Stimulated activated CD8-positive, alpha-beta memory T cell treated with anti-CD3 and anti-CD28 coated beads, Interleukin-2, amount 100 ng/mL, for 1 hour (primary cell): Measurements from ENCODE around the gene FAM131A.

ENCODE experiments used
- DNase-seq, 2 donors: peaks; one replicate each; pipeline ENCODE4 v3.0.0-alpha.2; 2020; ENCODE audit warnings: low read depth in 2 of 2

The FAM131A gene

GRCh38 chr3:184316792-184317191, 20.6 kb upstream of the FAM131A start:
- no peak for DNase-seq

- DNase-seq = no peak
Measured at GRCh38 chr3:184317201-184317600, 20.2 kb upstream of the FAM131A start.

DNA sequence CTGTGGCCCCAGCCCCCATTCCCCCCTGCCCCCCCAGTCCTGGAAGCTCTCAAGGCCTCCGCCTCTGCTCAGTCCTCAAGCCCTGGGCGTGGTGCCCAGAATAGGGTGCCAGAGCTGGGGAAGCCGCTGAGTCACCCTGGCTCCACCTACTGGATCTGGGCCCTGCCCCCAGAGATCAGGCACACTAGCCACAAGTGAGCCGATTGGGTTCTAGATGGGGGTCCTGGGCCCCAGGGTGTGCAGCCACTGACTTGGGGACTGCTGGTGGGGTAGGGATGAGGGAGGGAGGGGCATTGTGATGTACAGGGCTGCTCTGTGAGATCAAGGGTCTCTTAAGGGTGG, 17.3 kb upstream of the FAM131A start:
- no peak for DNase-seq

DNA sequence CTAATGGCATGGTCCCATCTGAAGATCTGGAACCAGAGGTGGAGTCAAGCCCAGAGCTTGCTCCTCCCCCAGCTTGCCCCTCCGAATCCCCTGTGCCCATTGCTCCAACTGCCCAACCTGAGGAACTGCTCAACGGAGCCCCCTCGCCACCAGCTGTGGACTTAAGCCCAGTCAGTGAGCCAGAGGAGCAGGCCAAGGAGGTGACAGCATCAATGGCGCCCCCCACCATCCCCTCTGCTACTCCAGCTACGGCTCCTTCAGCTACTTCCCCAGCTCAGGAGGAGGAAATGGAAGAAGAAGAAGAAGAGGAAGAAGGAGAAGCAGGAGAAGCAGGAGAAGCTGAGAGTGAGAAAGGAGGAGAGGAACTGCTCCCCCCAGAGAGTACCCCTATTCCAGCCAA, 15.7 kb upstream of the FAM131A start:
- DNase-seq = no peak

GRCh38 chr3:184322731-184323487, 14.5 kb upstream of the FAM131A start:
- no peak for DNase-seq

- DNase-seq = no peak
Measured at GRCh38 chr3:184323696-184324095, 13.7 kb upstream of the FAM131A start.

DNA sequence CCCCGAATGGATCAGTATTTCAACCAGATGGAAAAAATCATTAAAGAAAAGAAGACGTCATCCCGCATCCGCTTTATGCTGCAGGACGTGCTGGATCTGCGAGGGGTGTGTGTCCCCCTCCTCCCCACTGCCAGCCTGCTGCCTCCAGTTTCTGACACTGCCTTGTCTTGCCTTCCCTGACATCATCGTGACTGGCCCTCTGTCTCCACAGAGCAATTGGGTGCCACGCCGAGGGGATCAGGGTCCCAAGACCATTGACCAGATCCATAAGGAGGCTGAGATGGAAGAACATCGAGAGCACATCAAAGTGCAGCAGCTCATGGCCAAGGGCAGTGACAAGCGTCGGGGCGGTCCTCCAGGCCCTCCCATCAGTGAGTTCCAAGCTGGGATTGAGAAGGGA, 12.1 kb upstream of the FAM131A start:
- no peak for DNase-seq

DNA sequence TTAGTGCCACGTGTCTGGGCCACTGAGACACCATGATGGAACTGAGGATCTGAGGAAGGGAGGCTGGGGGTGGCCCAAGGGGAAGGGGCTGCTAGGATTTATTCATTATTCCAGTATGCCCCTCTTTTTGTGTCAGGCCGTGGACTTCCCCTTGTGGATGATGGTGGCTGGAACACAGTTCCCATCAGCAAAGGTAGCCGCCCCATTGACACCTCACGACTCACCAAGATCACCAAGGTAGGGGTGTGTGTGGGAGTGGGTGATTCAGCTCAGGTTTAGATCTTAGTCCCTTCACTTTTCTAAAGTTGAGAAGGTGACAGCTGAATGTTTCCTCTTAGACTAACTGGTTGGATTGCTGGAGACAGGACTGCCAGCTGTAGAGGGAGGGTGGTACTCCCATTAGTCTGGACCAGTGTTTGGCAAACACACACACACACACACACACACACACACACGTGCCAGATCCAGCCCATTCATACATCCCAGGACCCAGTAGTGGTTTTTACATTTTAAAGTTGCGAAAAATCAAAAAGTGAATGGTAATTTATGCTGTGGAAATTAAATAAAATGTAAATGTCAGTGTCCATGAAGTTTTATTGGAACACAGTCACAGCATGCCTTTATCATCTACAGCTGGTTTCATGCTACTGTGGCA, 11.6 kb upstream of the FAM131A start:
- DNase-seq = no peak

- no peak for DNase-seq
Measured at GRCh38 chr3:184327171-184327570, 10.2 kb upstream of the FAM131A start.

GRCh38 chr3:184328516-184328915, 8.9 kb upstream of the FAM131A start:
- no peak for DNase-seq

DNA sequence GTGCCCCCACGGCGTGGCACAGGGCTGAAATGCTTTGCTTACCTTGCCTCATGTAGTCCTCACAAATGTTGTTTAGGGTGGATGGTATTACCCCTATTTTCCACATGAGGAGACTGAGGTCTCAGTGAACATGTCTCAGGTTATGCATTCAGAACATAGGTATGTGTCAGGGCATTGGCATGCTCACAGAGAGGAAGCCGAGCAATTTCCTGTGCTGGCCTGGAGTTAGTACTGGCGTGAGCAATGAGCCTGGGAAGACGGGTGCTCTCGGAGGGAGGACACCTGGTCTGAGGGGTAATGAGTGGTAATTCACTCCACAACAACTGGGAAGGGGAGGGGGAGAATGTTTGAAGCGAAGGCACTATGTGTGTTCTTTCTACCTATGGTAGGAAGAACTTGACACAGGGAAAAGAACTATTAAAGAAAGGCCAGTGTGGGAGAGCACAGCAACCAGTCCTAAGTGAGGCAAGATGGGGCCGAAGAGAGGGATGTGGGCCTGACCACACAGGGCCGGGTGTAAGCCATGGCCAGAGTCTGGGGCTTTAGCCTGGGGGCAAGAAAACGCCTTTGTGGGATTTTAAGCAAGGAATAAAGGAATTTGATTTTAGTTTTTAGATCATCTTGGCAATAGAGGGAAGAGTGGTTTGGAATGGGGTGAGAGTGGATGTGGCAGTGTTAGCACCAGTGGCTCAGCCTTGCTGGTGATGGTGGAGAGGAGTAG, 4.9 kb upstream of the FAM131A start:
- DNase-seq = no peak

DNA sequence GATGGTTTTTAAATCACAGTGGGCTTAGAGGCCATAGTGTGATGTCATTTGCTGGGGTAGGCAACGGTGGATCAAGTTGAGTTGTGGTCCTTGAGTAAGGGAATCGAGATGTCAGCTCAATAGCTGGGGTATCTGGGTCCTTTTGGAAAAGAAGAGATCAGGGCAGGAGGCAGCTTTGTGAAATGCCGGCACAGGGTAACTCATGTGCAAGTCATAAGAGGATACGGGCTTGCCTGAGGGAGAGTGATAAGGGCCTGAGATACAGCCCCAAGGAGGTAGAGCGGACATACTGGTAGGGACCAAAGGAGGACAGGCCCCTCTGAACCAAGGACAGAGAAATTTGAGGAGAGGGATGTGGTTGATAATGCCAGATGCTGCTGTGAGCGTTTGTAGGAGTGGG, 4.2 kb upstream of the FAM131A start:
- no peak for DNase-seq

GRCh38 chr3:184333700-184334099, 3.7 kb upstream of the FAM131A start:
- no peak for DNase-seq

GRCh38 chr3:184334470-184335158, 2.8 kb upstream of the FAM131A start:
- peak in 1 of 2 donors; percentile 11 for DNase-seq

- no peak for DNase-seq
Measured at GRCh38 chr3:184335291-184335660, 2.1 kb upstream of the FAM131A start.

DNA sequence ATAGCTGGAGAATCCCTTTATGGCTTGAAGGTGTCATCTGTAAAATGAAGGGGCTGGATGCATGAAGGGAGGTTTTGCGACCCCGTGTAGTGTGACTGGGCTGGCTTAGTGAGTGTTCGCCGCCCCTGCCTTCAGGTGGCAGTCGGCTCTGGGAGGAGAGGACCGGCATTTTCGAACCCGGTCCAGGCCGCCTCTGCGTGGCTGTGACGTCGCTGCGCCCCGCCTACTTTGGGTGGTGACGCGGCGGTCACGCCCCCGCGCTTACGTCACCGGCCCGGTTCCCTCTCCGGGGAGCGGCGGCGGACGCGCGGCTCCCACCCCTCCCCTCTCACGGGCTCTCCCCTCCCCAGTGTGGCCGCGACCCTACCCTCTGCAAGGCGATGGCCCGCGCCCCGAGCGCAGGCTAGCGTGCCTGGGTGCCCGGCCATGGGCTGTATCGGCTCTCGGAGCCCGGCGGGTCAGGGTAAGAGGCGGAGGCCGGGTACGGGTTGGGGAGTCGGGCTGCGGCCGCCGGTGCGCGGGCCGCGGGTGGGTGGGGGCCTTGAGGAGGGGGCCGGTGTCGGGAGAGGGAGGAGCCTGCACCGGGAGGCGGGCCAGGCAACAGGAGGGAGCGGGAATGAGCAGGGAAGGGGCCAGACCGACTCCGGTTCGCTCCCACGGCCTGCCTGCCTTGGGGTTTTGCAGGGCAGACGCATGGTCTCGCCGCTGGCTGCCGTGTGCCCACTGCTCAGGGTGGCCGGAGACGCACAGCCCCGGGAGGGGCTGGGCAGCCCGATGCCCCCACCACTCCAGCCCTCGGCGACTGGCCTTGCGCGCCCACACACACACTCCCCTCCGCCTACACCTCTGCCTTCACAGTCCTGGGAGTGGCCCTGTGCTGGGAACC, 1.5 kb upstream of the FAM131A start:
- DNase-seq = peak; percentile 74 to 80

GRCh38 chr3:184336547-184337398, 627 bp upstream of the FAM131A start:
- no peak for DNase-seq

- DNase-seq = no peak
Measured at GRCh38 chr3:184337981-184338380, 581 bp downstream of the FAM131A start.

GRCh38 chr3:184338511-184338945, 1.1 kb downstream of the FAM131A start:
- DNase-seq = no peak

DNA sequence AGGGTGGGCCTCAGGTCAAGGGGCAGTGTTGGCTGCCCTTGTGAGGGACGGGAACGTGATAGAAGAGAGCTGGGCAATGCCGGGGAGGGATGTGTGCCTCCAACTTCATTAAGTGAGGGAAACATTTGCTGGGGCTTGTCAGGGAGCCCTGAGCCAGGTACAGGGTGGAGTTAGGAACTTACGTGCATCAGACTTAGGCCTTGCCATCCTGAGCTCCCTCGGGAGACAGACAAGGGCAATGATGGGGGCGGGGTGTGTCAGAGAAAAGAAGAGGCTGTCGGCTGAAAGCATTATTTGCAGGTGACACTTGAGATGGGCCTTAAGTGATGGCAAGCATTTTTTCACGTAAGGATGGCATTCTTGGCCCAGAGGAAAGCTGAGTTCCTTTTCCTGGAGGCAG, 1.6 kb downstream of the FAM131A start:
- no peak for DNase-seq
